Naive B cell (primary cell): ENCODE data around the gene NIPAL3. TPM values are rescaled to one million over a fixed set of nuclear protein-coding genes. Genes with fewer than 3 reads are reported as not detected.

Source experiments
- ATAC-seq, 2 donors: fragments of 150-1000 bp; cut with Tn5 transposase; 2 replicates each; pipeline ENCODE4 v1.10.0; 2021; ENCODE audit warnings: low read depth in 2 of 2, mild to moderate bottlenecking in 2 of 2, moderate library complexity in 2 of 2
- DNase-seq: peaks from one replicate; pipeline ENCODE4 v3.0.0; 2022
- H3K27ac Mint-ChIP-seq, 6 donors: one replicate each; pipeline ENCODE4 v1.8.0; 2020 to 2022; ENCODE audit warnings: mild to moderate bottlenecking in 6 of 6, mixed read lengths in 6 of 6, moderate library complexity in 5 of 6, inconsistent platforms in 2 of 6
- H3K27me3 Mint-ChIP-seq, 3 donors: one replicate each; pipeline ENCODE4 v1.8.0; 2021 to 2022; ENCODE audit warnings: mixed read lengths in 3 of 3, mild to moderate bottlenecking in 1 of 3
- H3K36me3 Mint-ChIP-seq, 2 donors: one replicate each; pipeline ENCODE4 v1.8.0; 2020 to 2022; ENCODE audit warnings: mixed read lengths in 2 of 2, inconsistent platforms in 1 of 2, mild to moderate bottlenecking in 1 of 2
- H3K4me1 Mint-ChIP-seq, 3 donors: one replicate each; pipeline ENCODE4 v1.8.0; 2020 to 2022; ENCODE audit warnings: mixed read lengths in 3 of 3, inconsistent platforms in 1 of 3, mild to moderate bottlenecking in 1 of 3, moderate library complexity in 1 of 3
- H3K4me3 Mint-ChIP-seq, 8 donors: one replicate each; pipeline ENCODE4 v1.8.0; 2020 to 2022; ENCODE audit warnings: mild to moderate bottlenecking in 8 of 8, mixed read lengths in 8 of 8, moderate library complexity in 8 of 8, inconsistent platforms in 2 of 8
- H3K9me3 Mint-ChIP-seq, 7 donors: one replicate each; pipeline ENCODE4 v1.8.0; 2020 to 2022; ENCODE audit warnings: mixed read lengths in 7 of 7, mild to moderate bottlenecking in 5 of 7, inconsistent platforms in 2 of 7, moderate library complexity in 1 of 7
- polyA plus RNA-seq, 6 donors: library from polyadenylated mRNA; unstranded; fragments of 300-500 nt; fragmentation: Illumina TruSeq; gene quantifications; one replicate each; pipeline ENCODE4 v1.2.3, GENCODE V29; 2021; ENCODE audit warnings: low read depth in 6 of 6

Gene NIPAL3
- polyA plus RNA-seq, 6 donors from 2014 or later, result 18.3 to 39.8 (median 26.4) TPM

GRCh38 chr1:24498589-24498988, 83.0 kb downstream of the NIPAL3 start:
- Mint-ChIP-seq H3K36me3 (no peaks in the 10 kb centered on the region), H3K27ac (no peak overlapping the region), H3K4me1 (peaks cover 15 to 33% (median 29%) of the 10 kb centered on the region in 3 donors), H3K4me3 (no peak overlapping the region), H3K9me3 (peaks cover 0 to 1% (median 0%) of the 10 kb centered on the region in 7 donors), H3K27me3 (no peaks in the 10 kb centered on the region)
- no peak for ATAC-seq
- DNase-seq, result no peak

DNA sequence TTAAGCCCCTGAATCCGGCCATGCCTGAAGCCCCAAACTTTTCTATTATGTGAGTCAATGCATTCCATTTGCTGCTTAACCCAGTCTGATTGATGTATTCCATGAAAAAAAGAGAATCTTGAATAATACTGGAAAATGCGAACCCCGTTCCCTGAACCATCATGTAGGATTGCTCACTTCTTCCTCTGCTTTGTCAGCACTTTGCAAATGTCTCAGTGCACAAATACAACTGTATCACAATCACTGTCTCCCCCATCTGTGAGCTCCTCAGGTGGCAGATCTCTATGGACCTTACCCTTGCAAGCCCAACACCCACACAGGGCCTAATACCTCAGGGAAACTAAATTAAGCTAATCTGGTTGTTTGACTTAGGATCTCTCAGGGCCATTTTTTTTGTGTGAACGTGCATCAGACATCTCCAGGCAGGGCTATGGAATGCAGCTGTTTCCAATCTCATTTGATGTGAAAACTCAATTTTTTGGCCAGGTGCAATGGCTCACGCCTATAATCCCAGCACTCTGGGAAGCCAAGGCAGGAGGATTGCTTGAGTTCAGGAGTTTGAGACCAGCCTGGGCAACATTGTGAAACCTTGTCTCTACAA, 84.9 kb downstream of the NIPAL3 start:
- Mint-ChIP-seq H3K4me3 (peak overlapping the region in 5 of 8 donors; percentile 57 to 95 (median 84)), H3K4me1 (peaks cover 23 to 47% (median 46%) of the 10 kb centered on the region in 3 donors), H3K27me3 (no peaks in the 10 kb centered on the region), H3K36me3 (no peaks in the 10 kb centered on the region), H3K9me3 (peaks cover 0 to 1% (median 0%) of the 10 kb centered on the region in 7 donors), H3K27ac (peak overlapping the region in 3 of 6 donors; percentile 93 to 97 (median 94))
- ATAC-seq (no peak), DNase-seq (no peak)

GRCh38 chr1:24501371-24502064, 85.9 kb downstream of the NIPAL3 start:
- Mint-ChIP-seq H3K27ac (peak overlapping the region; percentile 86 to 97 (median 93)), H3K27me3 (no peaks in the 10 kb centered on the region), H3K36me3 (no peaks in the 10 kb centered on the region), H3K4me3 (peak overlapping the region; percentile 81 to 95 (median 92)), H3K4me1 (peaks cover 27 to 55% (median 54%) of the 10 kb centered on the region in 3 donors), H3K9me3 (no peaks in the 10 kb centered on the region)
- peak in 1 of 2 donors; percentile 7 for ATAC-seq
- peak; percentile 55 for DNase-seq

DNA sequence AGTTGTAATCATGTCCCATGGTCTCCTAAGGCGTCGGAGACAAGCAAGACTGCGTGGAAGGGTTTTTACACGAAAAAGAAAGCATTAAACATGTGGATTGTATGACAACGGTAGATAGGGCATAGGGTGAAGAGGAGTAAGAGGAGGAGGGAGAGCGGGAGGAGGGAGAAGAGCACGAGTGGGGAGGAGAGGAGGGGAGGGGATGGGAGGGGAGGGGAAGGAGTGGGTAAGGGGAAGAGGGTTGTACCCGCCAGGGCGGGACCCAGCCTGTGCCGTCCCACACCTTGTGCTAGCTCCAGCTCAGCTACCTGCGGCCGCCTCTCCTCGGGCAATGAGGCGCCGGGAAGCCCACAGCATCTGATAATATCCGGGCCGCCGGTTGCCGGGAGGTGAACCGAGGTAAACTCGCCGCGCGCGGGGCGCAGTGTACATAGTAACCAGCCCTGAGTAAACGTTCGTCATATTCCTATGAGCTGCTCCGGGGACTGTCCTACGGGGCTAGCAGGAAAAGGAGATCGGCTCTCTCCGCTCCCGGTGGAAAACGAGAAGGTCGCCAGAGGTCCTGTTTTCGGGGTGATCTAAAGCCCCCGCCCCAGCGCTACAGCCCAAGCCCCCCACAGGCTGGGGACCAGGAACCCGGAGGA, 86.6 kb downstream of the NIPAL3 start:
- ATAC-seq (peak; percentile 58 to 65), DNase-seq (peak; percentile 68)
- Mint-ChIP-seq H3K4me3 (peak overlapping the region; percentile 81 to 95 (median 92)), H3K4me1 (peaks cover 31 to 61% (median 60%) of the 10 kb centered on the region in 3 donors), H3K9me3 (no peaks in the 10 kb centered on the region), H3K36me3 (no peaks in the 10 kb centered on the region), H3K27me3 (no peaks in the 10 kb centered on the region), H3K27ac (peak overlapping the region; percentile 86 to 97 (median 93))

- peaks cover 33 to 66% (median 65%) of the 10 kb centered on the region in 3 donors for H3K4me1 Mint-ChIP-seq
- H3K27ac Mint-ChIP-seq, result peak within 1 kb of the TSS; percentile 91 to 98 (median 95)
- H3K9me3 Mint-ChIP-seq, result no peaks in the 10 kb centered on the region
- peak; percentile 79 to 81 for ATAC-seq
- peak; percentile 88 for DNase-seq
- H3K36me3 Mint-ChIP-seq, result no peaks in the 10 kb centered on the region
- no peaks in the 10 kb centered on the region for H3K27me3 Mint-ChIP-seq
- peak within 1 kb of the TSS; percentile 82 to 99 (median 96) for H3K4me3 Mint-ChIP-seq
Observed at GRCh38 chr1:24502709-24503058, 87.1 kb downstream of the NIPAL3 start, which contains the start of gene RCAN3. TSS of gene RCAN3 (plus strand) at chr1:24502836. CDS start at chr1:24514373, 11,537 bp downstream.

GRCh38 chr1:24503059-24503751, 87.6 kb downstream of the NIPAL3 start:
- DNase-seq (no peak), ATAC-seq (peak; percentile 19 to 38)
- H3K27me3 Mint-ChIP-seq, result no peaks in the 10 kb centered on the region
- no peaks in the 10 kb centered on the region for H3K9me3 Mint-ChIP-seq
- peak overlapping the region; percentile 70 to 98 (median 90) for H3K27ac Mint-ChIP-seq
- no peaks in the 10 kb centered on the region for H3K36me3 Mint-ChIP-seq
- peaks cover 37 to 71% (median 70%) of the 10 kb centered on the region in 3 donors for H3K4me1 Mint-ChIP-seq
- peak overlapping the region; percentile 82 to 99 (median 96) for H3K4me3 Mint-ChIP-seq

DNA sequence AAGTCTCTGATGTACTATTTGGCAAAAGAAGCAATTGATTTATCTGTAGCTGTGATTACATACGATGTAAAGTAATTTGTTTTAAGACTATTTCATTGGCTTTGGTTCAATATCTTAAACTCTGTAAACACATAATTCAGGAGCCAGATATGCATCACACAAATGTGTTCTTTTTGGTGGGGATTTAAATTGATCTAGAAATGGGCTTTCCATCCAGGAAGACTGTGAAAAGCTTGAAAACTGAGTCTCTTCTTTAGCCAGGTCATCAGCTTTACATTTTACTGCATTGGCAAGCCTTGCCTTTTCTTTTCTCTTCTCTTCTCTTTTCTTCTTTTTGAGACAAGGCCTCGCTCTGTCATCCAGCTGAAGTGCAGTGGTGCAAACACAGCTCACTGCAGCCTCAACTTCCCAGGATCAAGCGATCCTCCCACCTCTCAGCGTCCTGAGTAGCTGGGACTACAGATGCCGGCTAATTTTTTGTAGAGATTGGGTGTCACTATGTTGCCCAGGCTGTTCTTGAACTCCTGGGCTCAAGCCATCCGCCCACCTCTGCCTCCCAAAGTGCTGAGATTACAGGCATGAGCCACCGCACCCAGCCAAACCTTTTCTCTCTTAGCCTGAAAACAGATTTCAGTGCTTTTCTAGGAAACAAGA, 88.4 kb downstream of the NIPAL3 start:
- peak overlapping the region; percentile 82 to 99 (median 96) for H3K4me3 Mint-ChIP-seq
- no peaks in the 10 kb centered on the region for H3K27me3 Mint-ChIP-seq
- no peaks in the 10 kb centered on the region for H3K36me3 Mint-ChIP-seq
- ATAC-seq (no peak), DNase-seq (no peak)
- H3K4me1 Mint-ChIP-seq, result peaks cover 40 to 75% (median 74%) of the 10 kb centered on the region in 3 donors
- H3K27ac Mint-ChIP-seq, result peak overlapping the region; percentile 70 to 98 (median 94)
- H3K9me3 Mint-ChIP-seq, result no peaks in the 10 kb centered on the region

DNA sequence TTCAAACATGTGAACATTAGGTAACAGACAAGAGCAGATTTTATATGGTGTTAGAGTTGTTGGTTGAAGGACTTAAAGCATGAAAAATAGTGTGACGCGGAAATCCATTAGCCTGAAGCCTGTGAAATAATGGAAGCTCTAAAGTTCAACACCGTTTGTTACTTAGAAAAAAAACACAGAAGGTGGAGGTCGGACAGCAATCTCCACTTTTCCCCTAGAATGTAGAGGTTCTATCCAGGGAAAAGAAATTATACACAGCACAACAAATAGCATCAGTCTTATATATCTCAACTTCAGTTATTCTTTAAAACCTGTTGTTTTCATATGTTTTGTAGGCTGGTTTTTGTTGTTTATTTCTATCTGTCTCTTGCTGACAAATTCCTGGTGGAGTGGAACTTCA, 89.0 kb downstream of the NIPAL3 start:
- H3K27me3 Mint-ChIP-seq, result no peaks in the 10 kb centered on the region
- H3K36me3 Mint-ChIP-seq, result no peaks in the 10 kb centered on the region
- DNase-seq, result no peak
- ATAC-seq, result no peak
- H3K4me3 Mint-ChIP-seq, result peak overlapping the region; percentile 82 to 99 (median 96)
- no peaks in the 10 kb centered on the region for H3K9me3 Mint-ChIP-seq
- peaks cover 40 to 74% (median 73%) of the 10 kb centered on the region in 3 donors for H3K4me1 Mint-ChIP-seq
- H3K27ac Mint-ChIP-seq, result peak overlapping the region in 5 of 6 donors; percentile 70 to 96 (median 80)

GRCh38 chr1:24505816-24506215, 90.2 kb downstream of the NIPAL3 start:
- no peak for DNase-seq
- H3K27me3 Mint-ChIP-seq, result no peaks in the 10 kb centered on the region
- peaks cover 40 to 80% (median 65%) of the 10 kb centered on the region in 3 donors for H3K4me1 Mint-ChIP-seq

DNA sequence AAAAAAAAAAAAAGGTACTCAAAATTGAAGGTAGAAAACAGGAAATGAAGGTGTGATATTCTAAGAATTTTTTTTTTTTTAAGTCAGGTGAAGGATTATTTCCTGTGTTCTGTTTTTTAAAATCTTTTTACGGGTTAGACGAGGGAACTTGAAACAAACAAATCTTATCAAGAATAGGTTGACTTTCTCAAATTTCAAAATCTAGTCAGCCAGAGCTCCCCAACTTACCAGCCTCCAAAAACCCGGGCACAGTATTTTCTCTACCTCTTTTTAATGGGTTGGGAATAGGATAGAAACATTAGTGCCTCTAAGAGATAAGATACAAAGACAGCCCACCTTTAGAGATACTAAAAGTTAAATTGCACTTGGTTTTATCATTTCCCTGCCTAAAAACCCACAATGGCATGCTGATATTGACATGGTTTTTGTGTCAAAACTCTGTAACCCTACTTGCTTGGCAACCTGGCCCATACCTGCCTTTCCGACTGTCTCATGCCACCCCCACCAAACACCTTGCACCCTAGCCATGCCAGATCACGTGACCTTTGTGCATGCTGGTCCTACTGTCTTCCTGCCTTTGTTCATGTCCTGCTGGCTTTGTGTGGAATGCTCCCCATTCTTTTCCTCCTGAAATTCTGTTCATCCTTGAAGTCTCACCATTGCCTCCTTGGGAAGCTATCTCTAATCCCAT, 91.2 kb downstream of the NIPAL3 start:
- no peak for ATAC-seq
- H3K9me3 Mint-ChIP-seq, result no peaks in the 10 kb centered on the region
- H3K4me1 Mint-ChIP-seq, result peaks cover 36 to 75% (median 58%) of the 10 kb centered on the region in 3 donors
- H3K36me3 Mint-ChIP-seq, result no peaks in the 10 kb centered on the region
- DNase-seq, result no peak
- H3K4me3 Mint-ChIP-seq, result peak overlapping the region; percentile 32 to 77 (median 56)
- peak overlapping the region in 5 of 6 donors; percentile 5 to 92 (median 77) for H3K27ac Mint-ChIP-seq
- no peaks in the 10 kb centered on the region for H3K27me3 Mint-ChIP-seq

More at GRCh38 chr1:24505816-24506215, 90.2 kb downstream of the NIPAL3 start:
- peak overlapping the region in 1 of 6 donors; percentile 80 for H3K27ac Mint-ChIP-seq
- no peaks in the 10 kb centered on the region for H3K9me3 Mint-ChIP-seq
- no peak for ATAC-seq
- H3K36me3 Mint-ChIP-seq, result no peaks in the 10 kb centered on the region
- H3K4me3 Mint-ChIP-seq, result peak overlapping the region in 5 of 8 donors; percentile 32 to 77 (median 37)

DNA sequence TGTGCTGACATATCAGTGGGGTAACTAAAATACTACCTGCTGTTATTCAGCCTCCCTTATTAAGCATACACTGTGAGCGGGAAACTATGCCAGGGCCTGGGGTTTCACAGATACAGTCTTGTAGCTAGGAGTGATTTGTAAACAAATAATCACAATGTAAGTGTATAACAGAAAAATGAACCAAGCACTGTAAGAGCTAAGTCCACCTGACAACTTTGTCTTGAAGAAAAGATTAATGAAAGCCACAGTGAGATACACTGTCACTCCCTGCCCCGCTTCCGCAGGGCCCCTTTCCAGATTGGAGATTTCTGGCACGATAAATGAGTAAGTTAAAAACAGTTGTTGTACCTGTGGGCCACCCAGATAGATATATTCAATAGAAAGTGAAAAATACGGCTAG, 91.8 kb downstream of the NIPAL3 start:
- H3K4me3 Mint-ChIP-seq, result peak overlapping the region in 4 of 8 donors; percentile 32 to 77 (median 54)

DNA sequence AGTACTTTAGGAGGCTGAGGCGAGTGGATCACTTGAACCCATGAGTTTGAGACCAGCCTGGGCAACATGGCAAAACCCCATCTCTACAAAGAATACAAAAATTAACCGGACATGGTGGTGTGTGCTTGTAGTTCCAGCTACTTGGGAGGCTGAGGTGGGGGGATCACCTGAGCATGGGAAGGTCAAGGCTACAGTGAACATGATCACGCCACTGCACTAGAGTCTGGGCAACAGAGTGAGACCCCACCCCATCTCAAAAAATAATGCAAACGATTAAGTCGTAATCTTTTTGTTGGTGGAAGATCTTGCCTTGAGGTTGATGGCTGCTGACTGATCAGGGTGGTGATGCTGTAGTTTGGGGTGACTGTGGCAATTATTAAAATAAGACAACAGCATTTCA, 93.3 kb downstream of the NIPAL3 start:
- peak overlapping the region in 1 of 6 donors; percentile 49 for H3K27ac Mint-ChIP-seq
- H3K36me3 Mint-ChIP-seq, result peaks cover 0 to under 1% of the 10 kb centered on the region in 2 donors
- ATAC-seq, result no peak
- H3K27me3 Mint-ChIP-seq, result no peaks in the 10 kb centered on the region
- H3K4me3 Mint-ChIP-seq, result no peak overlapping the region
- DNase-seq, result no peak
- H3K4me1 Mint-ChIP-seq, result peaks cover 30 to 66% (median 50%) of the 10 kb centered on the region in 3 donors
- H3K9me3 Mint-ChIP-seq, result no peaks in the 10 kb centered on the region

More for the DNA sequence above, 91.8 kb downstream of the NIPAL3 start:
- Mint-ChIP-seq H3K9me3 (no peaks in the 10 kb centered on the region), H3K4me1 (peaks cover 34 to 73% (median 56%) of the 10 kb centered on the region in 3 donors), H3K36me3 (no peaks in the 10 kb centered on the region), H3K27ac (peak overlapping the region in 4 of 6 donors; percentile 5 to 92 (median 77)), H3K27me3 (no peaks in the 10 kb centered on the region)
- ATAC-seq, result no peak
- DNase-seq, result no peak
